Gastrocnemius medialis (tissue), 4 donors: ENCODE data around the gene DMBX1.

Experiments
- CTCF ChIP-seq, 5 experiments: fragments of 450-650 bp in 3 of 5; fragments of 200-600 bp in 2 of 5; sonication (generic) in 2 of 5; IDR thresholded peaks in 4 of 5; conservative IDR thresholded peaks in 1 of 5; 1 replicate in 4 of 5; 2 replicates in 1 of 5; pipeline ENCODE4 v1.5.1; 2016 to 2019; ENCODE audit warnings: antibody characterized with exemption in 5 of 5, mild to moderate bottlenecking in 3 of 5, moderate library complexity in 3 of 5
- POLR2A ChIP-seq, 2 donors: fragments of 450-650 bp; IDR thresholded peaks; one replicate each; pipeline ENCODE4 v1.6.1; 2017; ENCODE audit warnings: antibody characterized with exemption in 2 of 2, mild to moderate bottlenecking in 2 of 2, moderate library complexity in 2 of 2

GRCh38 chr1:46532095-46532494 lies 42.5 kb downstream of the DMBX1 start:
- TF ChIP-seq CTCF (IDR thresholded peaks at IDR 0.05 in 4 of 5, conservative IDR thresholded peaks at IDR 0.05 in 1 of 5): no peak
- no peak for TF ChIP-seq POLR2A (IDR thresholded peaks at IDR 0.05)
